ENCODE results near the gene TEAD1.

Gene TEAD1

DNA sequence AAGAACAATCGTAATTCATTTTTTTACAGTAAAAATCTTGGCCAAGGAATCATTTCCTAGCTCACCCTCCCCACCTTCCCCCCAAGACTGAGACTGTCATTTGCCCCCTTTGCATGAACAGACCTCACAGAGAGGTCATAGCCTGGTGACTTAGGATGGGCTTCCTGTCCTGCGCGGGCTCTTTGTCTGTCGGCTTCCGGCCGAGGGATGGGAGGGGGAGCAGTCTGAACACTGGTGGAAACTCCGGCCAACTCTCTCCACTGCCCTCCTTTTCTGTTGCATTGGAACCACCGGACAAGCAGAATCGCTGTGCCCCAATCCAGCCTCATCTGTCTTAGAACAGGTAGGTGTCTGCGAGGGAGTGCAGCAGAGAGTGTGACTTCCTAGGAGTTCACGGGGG lies 41.7 kb downstream of the TEAD1 start:
- DNase-seq = no peak

DNA sequence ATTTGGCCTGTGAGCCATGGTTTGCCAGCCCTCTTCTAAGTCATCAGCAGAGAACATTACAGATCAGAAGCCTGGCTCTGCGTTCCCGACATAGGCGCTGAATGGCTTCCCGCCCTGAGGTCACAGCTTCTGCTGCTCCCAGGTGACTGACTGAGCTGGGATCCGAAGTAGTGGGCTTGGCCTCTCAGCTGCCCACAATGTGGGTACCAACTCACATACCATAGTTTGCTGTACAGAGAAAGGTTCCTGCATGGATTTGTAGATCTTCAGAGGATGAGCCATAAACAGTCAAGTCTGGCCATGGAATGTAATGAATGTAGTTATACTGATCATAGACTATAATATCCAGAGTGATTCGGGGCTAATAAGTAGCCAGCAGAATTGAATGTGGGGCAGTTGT lies 42.6 kb downstream of the TEAD1 start:
- no peak for DNase-seq

DNA sequence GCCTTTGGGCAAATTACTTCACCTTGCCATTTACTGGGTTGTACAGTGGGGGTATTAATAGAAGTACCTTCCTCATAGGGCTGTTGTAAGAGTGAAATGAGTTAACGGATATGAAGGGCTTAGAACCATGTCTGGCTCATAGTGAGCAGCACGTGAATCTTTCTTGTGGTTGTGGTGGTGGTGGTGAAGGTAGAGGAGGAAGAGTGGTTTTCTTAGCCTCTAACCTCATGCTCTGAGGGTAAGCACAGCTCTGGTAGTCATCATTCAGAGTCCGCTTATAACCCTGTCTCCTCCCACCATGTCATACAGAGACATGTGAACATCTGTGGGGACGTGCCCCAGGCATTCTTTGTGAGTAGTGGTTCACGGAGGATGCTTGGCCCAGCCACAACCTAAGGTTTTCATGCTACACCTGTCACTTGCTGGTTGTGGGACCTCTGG lies 43.6 kb downstream of the TEAD1 start:
- DNase-seq = no peak

DNA sequence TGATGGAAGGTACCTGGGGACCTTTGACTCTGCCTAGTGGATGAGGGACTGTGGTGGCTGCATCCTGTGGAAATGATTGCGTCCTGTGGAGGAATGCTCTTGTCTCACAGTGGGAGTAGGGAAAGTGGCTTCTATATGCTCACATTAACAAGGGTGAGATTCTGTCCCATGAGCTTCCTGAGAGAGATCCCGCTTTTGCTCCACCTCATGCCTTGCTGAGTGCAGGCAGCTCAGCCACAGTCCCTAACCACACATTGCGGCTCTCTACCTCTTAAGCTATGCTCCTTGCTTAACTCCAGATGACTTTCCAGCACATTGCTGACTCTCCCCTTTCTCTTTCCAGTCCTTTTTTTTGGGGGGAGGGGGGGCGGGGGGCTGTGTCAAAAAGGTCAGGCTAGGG lies 45.0 kb downstream of the TEAD1 start:
- no peak for DNase-seq

DNA sequence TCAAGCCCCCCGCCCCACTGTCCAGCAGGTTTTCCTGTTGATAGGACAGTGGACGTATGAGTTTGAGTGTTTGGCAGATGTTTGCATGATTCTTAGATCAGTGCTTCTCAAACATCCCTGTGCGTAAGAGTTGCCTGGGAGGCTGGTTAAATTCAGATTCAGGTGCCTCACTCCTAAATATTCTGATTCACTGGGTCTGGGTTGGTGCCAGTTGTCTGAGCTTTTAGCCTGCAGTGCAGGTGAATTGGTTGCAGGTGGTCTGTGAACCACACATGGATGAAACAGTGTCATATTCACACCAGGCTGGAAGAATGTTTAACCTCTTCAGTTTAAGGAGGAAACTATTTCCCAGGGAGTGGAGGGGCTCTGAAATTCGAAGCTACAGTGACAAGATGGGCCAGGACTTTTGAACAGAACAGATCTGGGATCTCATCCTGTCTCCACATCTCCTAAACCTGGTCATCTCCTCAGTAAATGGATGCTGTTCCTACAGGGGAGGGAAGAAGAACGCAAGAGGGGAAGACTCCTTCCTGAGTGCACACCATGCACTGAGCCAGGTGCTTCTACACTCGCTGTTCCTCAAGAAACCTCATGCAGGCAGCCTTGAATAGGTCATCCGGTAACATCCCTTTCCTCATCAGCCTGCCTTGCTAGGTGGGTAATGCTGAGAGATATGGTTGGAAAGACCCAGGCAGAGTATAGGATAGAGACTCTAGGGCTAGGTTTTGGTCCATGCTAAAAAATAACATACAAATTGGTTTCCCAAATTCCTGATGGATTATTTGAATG lies 47.8 kb downstream of the TEAD1 start:
- no peak for DNase-seq

DNA sequence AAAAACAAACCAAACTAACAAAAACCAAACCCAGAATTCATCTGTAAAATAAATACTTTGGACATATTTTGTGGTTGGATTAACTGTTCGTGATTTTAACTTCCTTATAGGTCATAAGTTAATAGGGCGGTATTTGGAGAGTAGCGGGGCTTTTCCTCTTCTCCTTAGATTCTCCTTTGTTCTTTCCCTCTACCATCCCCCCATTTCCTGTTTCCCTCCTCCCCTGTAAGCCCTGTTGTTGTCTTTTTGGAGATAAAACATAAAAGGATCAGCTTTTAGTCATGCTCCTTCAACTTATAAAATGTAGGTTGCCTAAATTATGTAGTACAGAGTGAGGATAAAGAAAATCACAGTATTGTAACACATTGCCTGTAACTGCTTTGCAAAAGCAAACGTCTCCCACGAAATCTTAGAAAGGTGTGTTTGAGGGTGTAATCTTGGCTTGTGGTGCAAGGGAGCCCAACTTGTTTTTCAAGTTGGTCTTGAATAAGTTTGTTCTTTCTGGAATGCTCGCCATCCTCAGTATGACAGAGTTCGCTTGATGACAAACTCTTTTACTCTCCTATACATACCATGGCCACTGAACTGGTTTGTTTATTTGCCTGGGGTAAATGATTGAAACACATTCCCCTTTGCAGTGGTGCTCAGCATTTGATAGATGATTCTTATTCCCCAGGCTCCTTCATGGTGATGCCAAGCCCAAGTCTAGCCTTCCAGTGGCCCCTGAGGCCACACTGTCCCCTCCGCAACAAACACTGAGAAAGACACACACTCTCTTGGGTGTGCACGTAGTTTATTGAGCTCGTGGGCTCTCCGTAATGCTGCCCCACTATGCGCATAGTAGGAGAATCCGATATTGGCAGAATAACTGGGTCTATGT lies 49.4 kb downstream of the TEAD1 start:
- DNase-seq = no peak

DNA sequence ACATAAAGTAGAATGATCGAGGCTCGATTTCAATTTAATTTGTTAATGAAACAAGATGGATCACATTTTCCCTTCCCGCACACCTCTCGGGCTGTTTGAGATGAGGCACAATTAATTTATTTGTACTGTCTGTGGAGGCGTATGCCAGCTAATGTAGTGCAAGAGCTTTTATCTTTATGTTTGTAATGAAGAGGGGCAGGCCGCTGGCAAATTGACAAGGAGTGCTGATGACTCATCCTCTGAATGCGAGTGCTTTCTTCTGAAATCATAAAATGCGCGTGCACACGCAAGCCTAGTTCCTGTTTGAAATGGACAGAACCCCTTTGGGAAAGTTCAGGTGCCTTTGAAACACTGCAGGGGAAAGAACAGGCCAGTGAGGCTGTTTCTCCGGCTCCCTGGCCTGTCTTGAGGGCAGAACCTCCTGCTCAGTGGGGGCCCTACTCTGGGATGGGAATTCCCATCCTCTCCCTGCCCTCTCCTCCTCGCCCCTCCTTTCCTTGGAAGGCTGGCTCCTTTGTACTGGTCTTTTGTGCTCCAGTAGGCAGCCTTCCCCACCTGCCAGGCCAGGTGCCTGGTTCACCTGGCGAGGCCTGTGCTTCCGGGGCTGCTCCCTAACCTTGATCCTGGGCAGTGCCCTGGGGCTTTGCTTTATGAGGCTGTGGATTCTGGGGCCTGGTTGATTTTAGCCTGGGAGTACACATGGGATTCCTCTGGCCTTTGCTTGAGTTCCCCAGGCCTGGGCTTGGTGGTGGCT lies 50.3 kb downstream of the TEAD1 start:
- no peak for DNase-seq

DNA sequence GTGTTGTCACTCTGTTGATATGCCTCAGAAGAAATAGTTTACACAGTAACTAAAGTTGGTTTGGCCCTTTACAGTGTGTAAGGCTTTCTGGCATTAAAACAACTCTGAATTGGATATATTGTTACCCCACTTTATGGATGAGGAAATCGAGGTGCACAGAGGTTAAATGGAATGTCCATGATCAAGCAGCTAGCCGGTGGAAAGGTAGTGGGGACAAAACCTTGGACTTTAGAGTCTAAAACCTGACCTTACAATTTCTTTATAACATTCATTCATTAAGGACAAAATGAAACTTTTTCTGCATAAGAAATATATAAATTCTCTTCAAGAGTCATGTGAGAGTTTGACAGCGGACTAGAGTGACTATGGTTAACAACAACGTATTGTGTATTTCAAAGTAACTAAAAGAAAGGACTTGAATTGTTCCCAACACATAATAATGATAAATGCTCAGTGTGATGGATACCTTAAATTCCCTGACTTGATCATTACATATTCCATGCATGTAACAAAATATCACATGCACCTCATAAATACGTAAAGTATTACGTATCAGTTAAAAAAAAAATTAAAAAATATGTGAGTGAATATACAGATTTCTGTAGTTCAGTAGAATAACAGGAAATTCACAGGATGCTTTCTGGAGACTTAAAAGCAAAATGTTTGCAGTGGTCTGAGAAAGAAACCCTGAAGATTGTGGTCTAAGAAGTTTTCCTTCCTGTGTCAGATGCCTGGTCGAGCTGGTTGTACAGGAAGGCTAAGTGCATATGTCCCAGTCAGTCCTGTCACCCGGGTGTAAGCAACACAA lies 51.0 kb downstream of the TEAD1 start:
- DNase-seq = no peak

DNA sequence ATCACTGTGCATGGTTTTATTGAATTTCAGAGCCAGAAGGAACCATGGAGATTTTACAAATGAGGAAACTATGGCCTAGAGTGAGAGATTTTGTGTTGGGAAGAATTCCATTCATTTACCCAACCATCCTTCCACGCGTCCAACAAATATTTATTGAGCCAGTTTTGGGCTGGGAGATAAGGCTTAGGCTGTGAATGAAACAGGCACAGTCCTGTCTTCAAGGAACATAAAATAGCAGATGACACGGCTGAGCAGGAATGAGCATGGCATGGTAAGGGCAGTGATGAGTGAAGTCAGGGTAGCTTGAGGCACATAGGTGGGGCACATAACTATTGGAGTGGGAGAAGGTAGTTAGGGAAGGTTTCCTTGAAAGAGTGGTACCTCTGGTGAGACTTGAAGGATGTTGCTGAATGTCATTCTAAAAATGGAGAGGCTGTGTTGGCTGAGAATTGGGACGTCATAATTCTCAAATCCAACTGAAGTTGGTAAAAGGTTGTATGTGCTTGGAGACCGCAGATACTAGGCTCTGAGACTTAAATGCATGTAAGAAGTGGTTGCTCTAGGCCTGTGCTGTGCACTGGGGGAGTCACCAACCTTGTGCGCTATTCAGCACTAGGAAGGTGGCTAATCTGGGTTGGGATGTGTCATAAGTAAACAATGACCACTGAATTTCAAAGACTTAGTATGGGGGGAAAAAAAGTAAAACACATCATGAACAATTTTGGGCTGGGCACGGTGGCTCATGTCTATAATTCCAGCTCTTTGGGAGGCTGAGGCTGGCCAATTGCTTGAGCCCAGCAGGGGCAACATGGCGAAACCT lies 51.9 kb downstream of the TEAD1 start:
- no peak for DNase-seq

DNA sequence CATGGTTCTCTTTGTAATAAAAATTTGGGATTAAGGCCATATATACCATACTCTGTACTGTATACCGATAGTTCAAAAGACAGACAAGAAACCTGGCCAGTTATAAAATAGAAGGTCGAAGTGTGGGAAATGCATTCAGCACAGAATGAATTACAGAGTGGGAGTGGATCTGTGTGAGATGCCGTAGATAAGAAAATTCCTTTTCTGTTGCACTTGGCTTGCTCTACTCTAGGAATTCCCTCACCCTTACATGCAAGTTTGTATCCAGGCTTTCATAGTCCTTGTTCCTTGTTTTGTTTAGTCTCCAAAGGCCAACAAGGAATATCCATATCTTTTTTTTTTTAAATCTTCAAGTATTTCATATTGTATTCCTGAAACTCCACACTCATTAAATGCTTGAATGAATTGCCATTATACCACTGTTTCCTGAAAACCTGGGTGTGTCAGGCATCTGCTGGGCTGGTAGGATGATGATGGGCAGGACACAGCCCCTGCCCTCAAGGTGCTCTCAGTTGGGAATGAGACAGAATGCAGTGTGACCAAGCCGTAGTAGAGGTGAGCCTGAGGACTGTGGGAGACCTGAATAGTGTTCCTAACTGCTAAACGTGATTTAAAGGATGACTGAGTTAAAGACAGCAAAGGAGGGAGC lies 53.5 kb downstream of the TEAD1 start:
- no peak for DNase-seq

DNA sequence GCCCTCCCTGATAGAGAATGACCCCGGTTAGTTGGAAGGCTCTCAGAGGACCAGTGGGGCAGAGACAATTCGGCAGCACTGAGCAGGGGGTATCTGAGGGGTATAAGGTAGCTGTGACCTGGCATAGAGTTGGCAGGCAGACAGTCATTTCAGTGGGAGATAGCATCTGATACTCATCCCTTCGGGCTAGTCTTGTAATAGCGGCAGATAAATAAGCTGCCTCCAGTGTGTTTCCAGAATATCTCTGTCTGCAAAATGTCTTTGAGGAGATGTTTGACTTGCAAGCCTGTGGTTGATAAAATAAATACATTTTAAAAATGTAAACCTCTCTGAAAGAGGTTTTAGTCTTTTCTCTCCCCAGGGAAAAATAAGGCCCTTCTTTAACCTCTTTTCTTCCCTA lies 54.2 kb downstream of the TEAD1 start:
- no peak for DNase-seq

DNA sequence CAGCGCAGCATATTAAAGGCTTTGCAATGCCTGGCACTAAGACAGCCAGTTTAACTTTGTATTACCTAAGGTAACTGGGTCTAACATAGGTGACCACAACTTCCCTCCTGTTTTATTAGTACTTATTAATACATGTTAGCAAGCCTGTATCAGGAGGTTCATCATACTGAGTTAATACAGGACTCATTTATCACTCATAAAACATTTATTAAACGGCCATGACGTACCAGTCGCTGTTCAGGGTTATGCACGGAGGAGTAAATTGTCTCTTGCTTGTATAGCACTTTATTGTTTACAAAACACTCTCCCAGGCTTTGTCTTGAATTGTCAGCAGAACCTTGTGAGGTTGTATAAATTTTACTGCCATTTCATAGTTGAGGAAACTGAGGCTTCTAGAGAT lies 55.7 kb downstream of the TEAD1 start:
- DNase-seq = no peak

DNA sequence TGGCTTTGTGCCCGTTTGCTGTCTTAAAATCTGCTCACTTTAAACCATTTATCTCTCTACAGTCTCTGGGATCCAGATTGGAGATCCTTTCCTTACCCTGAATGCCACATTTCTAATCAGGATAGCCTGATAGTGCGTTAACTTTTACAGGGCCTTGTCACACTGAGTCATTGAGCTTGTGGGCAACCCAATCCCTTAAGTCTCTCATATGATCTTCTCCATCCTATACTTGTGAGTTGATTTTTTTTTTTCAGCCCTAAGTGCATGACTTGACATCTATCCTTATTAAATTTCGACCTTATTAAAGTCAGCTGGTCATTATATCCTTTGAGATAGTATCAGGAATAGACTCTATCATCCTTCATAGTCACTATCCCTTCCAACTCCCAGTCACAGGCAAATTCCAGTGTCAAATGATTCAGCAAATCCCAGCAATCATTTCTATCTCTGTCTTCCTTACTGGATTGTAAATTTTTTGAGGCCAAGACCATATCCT lies 57.7 kb downstream of the TEAD1 start:
- no peak for DNase-seq

DNA sequence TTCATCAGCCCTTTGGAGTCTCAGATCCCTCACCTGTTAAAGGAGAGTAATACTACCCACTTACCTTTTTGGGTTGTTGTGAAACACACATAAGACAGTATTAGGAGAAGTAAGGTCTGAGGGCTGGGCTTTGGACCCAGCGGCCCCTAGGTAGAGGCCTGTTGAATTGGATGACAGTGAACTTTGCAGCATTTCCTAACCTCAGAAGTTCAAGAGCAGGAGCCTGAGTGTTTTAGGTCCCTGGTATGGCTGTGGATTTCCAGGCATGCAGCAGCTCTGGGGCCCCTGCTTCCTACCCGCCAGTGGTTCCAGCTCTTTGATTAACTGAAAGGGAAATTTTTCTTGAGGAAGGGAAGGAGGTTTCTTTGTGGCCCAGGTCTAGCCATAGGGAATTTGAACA lies 58.9 kb downstream of the TEAD1 start:
- no peak for DNase-seq

DNA sequence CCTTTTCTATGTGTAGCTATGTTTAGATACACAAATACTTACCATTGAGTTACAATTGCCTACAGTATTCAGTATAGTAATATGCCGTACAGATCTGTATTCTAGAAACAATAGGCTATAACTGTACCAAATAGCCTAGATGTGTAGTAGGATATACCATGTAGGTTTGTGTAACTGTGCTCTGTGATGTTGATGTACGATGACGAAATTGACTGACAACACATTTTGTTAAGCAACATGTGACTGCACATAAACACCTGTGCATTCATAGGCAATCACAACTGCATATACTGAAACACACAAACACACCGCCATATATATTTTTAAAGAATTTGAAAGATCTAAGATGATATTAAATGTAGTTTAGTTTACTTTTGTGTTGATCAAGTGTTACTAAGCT lies 60.4 kb downstream of the TEAD1 start:
- no peak for DNase-seq

DNA sequence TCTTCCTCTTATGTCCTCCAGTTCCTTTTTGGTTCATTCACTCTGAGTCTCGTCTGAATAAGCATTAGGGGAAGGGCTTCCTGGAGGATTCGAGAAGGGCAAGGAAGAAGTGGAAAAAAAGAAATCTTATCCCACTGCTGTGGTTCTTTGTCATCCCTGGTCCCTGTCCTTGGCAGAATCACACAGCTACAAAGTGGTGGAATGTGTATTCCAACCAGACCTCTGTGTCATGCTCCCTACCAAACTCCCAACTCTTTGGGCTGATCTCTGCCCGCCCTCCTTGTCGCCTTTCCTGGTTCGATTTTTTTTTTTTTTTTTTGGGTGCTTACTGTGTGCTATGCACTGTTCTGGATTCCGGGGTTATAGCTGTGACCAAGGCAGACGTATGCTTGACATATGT lies 61.0 kb downstream of the TEAD1 start:
- no peak for DNase-seq

DNA sequence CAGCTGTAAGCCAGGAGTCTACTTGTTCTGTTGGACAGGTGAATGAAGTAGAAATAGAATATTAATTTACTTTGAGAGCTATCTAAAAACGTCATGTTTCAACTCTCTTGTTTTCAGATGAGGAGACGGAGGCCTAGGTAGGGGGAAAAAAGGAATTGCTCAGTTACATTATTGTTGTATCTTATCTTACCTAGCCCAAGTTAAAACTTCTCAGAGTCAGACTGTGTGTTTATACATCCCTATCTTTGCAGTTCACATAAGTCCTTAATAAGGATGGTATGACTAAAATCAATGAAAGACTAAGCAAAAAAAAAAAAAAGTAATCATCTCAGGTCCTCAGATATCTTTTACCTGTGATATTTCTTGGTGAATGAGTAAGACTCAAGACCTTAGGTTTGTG lies 62.8 kb downstream of the TEAD1 start:
- DNase-seq = no peak

DNA sequence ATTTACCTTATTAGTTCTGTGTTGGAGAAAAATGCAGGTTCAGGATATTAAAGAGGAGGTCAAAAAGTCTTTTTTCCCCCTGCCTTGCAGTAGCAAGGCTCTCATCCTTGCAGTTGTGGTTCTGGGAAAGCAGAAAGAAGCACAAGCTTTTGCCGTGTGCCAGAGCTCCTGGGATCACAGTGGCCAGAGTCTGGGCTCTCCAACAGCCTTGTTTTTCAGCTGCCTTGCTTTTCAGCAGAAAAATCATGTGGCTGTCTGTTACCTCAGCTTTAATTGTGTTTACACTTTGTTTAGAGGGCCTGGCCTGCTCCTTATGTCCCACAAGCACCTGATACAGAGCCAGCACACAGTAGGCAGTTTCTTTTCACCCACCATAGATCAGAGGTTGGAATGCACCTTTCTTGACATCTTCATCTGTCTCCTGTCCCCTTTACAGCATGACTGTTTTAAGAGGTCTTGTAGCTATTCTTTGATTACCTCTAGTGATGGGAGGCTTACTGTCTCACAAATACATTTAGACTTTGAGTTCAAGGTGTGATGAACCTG lies 67.5 kb downstream of the TEAD1 start:
- no peak for DNase-seq

DNA sequence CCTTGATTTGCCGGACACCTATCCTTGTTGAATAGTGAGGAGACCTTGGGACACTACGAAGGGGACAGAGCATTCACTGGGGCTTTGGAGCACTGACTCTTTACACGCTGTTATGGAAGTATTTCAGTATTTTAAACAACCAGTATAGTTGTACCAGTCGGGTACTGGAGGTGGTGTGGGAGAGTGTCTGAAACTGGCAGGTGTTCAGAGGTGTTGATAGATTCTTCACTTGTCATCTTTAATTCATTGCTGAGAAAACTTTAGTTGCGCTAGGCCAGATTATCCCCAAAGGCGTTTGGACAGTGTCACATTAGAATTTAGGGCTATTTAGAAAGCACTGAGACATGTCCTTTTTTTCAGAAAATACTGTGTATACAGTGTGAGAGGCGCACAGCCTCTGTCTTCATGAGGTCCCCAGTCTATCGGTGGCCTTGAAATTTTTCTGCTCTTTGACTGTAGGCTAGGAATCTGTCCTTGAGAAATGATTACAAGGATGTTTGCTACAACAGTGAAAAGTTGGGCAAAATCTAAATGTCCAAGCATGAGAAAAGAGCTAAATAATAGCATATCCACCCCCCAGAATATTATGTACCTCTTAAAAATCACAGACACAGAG lies 69.7 kb downstream of the TEAD1 start:
- no peak for DNase-seq

DNA sequence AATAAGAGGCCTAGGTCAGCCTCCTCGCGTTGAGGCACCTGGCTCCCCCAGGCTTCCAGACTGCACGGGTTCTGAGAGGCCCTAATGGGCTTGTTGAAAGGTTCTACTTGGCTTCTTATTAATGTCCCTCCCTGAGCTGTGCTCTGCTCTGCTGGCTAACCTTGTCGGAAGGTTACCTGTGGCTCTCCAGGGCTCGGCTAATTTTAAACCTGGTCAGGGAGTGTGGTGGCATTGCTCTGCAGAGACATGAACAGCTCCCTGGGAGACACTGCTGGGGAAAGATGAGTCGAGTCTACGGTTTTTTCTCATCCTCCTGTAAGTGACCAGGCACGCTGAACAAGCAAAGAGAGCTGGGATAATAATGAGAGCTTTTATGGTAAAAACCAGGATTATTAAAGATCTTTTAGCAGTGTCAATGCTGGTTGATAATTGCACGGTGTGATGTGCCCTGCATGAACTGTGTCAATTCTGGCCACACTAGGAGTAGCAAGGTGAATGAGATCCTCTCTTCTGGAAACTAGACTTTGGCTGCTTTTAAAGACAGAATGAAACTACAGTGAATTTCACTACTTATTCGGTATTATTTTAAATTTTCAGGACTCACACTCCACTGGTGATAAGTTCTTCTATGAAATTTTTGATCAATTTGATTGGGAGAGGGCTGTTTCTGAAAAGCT lies 70.7 kb downstream of the TEAD1 start:
- DNase-seq = no peak

Data from AML-193 (cell line).